Activated CD4-positive, alpha-beta T cell treated with anti-CD3 and anti-CD28 coated beads, Interleukin-2, amount 50 U/mL, for 24 hours (primary cell): ENCODE data around the gene M6PR.
A peak's percentile ranks its signal among the peaks of the same experiment; 100 is the strongest.

Source experiments
- DNase-seq, 2 donors: peaks; one replicate each; pipeline ENCODE4 v3.0.0-alpha.2; 2020; ENCODE audit warnings: low read depth in 1 of 2, low spot score in 1 of 2

Gene M6PR

GRCh38 chr12:8949342-8950220, at the start of gene M6PR:
TSS of gene M6PR (minus strand) at chr12:8949645. CDS start at chr12:8946404, 3,241 bp downstream.
- peak; percentile 87 to 90 for DNase-seq

GRCh38 chr12:8996682-8997405, 47.4 kb upstream of the M6PR start:
- DNase-seq, result peak in 1 of 2 donors; percentile 54

- DNase-seq, result no peak
Measured at GRCh38 chr12:8995021-8995775, 45.8 kb upstream of the M6PR start.

GRCh38 chr12:8993827-8994226, 44.4 kb upstream of the M6PR start:
- no peak for DNase-seq

GRCh38 chr12:8991371-8992345, 42.2 kb upstream of the M6PR start:
- no peak for DNase-seq

GRCh38 chr12:8989413-8989812, 40.0 kb upstream of the M6PR start, which contains the start of gene KLRG1:
TSS of gene KLRG1 (plus strand) at chr12:8989546. CDS start at chr12:8989636, 90 bp downstream.
- DNase-seq, result no peak

GRCh38 chr12:8987685-8988084, 38.2 kb upstream of the M6PR start:
- DNase-seq, result no peak

GRCh38 chr12:8987163-8987562, 37.7 kb upstream of the M6PR start:
- no peak for DNase-seq

GRCh38 chr12:8985213-8985754, 35.8 kb upstream of the M6PR start:
- DNase-seq, result no peak

GRCh38 chr12:8980137-8980536, 30.7 kb upstream of the M6PR start:
- DNase-seq, result no peak

- no peak for DNase-seq
Measured at GRCh38 chr12:8970432-8970831, 21.0 kb upstream of the M6PR start.

- no peak for DNase-seq
Measured at GRCh38 chr12:8969861-8970411, 20.5 kb upstream of the M6PR start.

- no peak for DNase-seq
Measured at GRCh38 chr12:8968761-8969160, 19.3 kb upstream of the M6PR start.

- DNase-seq, result no peak
Measured at GRCh38 chr12:8960176-8960575, 10.7 kb upstream of the M6PR start.

GRCh38 chr12:8958066-8958465, 8.6 kb upstream of the M6PR start:
- DNase-seq, result no peak

GRCh38 chr12:8957561-8957960, 8.1 kb upstream of the M6PR start:
- DNase-seq, result no peak

GRCh38 chr12:8956772-8957171, 7.3 kb upstream of the M6PR start:
- no peak for DNase-seq

- no peak for DNase-seq
Measured at GRCh38 chr12:8956073-8956472, 6.6 kb upstream of the M6PR start.

- DNase-seq, result peak in 1 of 2 donors; percentile 45
Measured at GRCh38 chr12:8953773-8954402, 4.4 kb upstream of the M6PR start.
